GM12878 (cell line): ENCODE data around the gene ANGEL2. TPM values are rescaled to one million over a fixed set of nuclear protein-coding genes. Genes with fewer than 3 reads are reported as not detected.

Experiments
- CHD2 ChIP-seq: IDR thresholded peaks from 2 replicates; pipeline ENCODE4 v1.6.1; 2011; ENCODE audit warnings: low read depth, low read length, improper control_type of control experiment, borderline replicate concordance
- CREB1 ChIP-seq: IDR thresholded peaks from 2 replicates; pipeline ENCODE4 v1.6.1; 2012; ENCODE audit warnings: low read depth, mild to moderate bottlenecking, inconsistent platforms
- CUX1 ChIP-seq: IDR thresholded peaks from 2 replicates; pipeline ENCODE4 v1.6.1; 2012; ENCODE audit warnings: improper control_type of control experiment, low read depth, low read length; ENCODE audit not compliant: insufficient replicate concordance
- ESRRA ChIP-seq: IDR thresholded peaks from 2 replicates; pipeline ENCODE4 v1.6.1; 2012; ENCODE audit warnings: mild to moderate bottlenecking, low read length, improper control_type of control experiment
- HCFC1 ChIP-seq: fragments of 150-350 bp; IDR thresholded peaks from 2 replicates; pipeline ENCODE4 v1.6.1; 2014; ENCODE audit warnings: low read length
- IKZF1 ChIP-seq: fragments of 450-650 bp; conservative IDR thresholded peaks from 2 replicates; pipeline ENCODE4 v1.6.1; 2017; ENCODE audit warnings: antibody characterized with exemption, mild to moderate bottlenecking
- IRF4 ChIP-seq: IDR thresholded peaks from 2 replicates; pipeline ENCODE4 v1.6.1; 2011; ENCODE audit warnings: low read depth, low read length
- MYC ChIP-seq: IDR thresholded peaks from 2 replicates; pipeline ENCODE4 v1.6.1; 2011; ENCODE audit warnings: mild to moderate bottlenecking, low read length, moderate library complexity, inconsistent platforms; ENCODE audit not compliant: insufficient read depth, insufficient replicate concordance, insufficient read length, severe bottlenecking
- NR2C1 ChIP-seq: fragments of 450-650 bp; IDR thresholded peaks from 2 replicates; pipeline ENCODE4 v1.6.1; 2017; ENCODE audit warnings: antibody characterized with exemption, mild to moderate bottlenecking, moderate library complexity
- NRF1 ChIP-seq: conservative IDR thresholded peaks from 2 replicates; pipeline ENCODE4 v1.6.1; 2011; ENCODE audit warnings: mild to moderate bottlenecking, low read depth, low read length, improper control_type of control experiment
- PAX5 ChIP-seq: IDR thresholded peaks from 2 replicates; pipeline ENCODE4 v1.6.1; 2011; ENCODE audit warnings: low read depth, low read length, borderline replicate concordance
- SMARCA5 ChIP-seq: fragments of 450-650 bp; IDR thresholded peaks from 2 replicates; pipeline ENCODE4 v1.6.1; 2017; ENCODE audit warnings: mild to moderate bottlenecking
- SUPT20H ChIP-seq: IDR thresholded peaks from 2 replicates; pipeline ENCODE4 v1.6.1; 2011; ENCODE audit warnings: low read depth, mild to moderate bottlenecking, low read length, moderate library complexity, borderline replicate concordance; ENCODE audit not compliant: control insufficient read depth
- TBL1XR1 ChIP-seq: IDR thresholded peaks from 2 replicates; pipeline ENCODE4 v1.6.1; 2012; ENCODE audit warnings: low read depth, low read length, improper control_type of control experiment
- TCF12 ChIP-seq: IDR thresholded peaks from 2 replicates; pipeline ENCODE4 v1.6.1; 2011; ENCODE audit warnings: low read depth, mild to moderate bottlenecking, low read length
- polyA plus RNA-seq, 11 experiments: library from polyadenylated mRNA; depleted of rRNA in 4 of 11; unstranded in 6 of 11; stranded (reverse) in 5 of 11; fragments of >200 nt; fragmentation: Nextera tagmentation in 4 of 11; fragmentation: Illumina TruSeq in 1 of 11; extraction: Ambion mirVana in 4 of 11; extraction: Trizol in 1 of 11; gene quantifications; 1 replicate in 1 of 11; 2 replicates in 10 of 11; pipeline versions ENCODE4 v1.2.1 to v1.2.3, GENCODE V29; 2011 to 2016; ENCODE audit warnings: inconsistent platforms in 2 of 11, missing spikeins in 2 of 11, low read depth in 1 of 11
- total RNA-seq, 4 experiments: library from RNA; depleted of rRNA in 3 of 4; stranded (reverse); fragments of >200 nt in 3 of 4; fragmentation: Illumina TruSeq in 1 of 4; extraction: Trizol in 1 of 4; gene quantifications; 2 replicates each; pipeline versions ENCODE4 v1.2.1 to v1.2.3, GENCODE V29; 2013 to 2021
- TF ChIP-seq, protein P1 (sequence below): fragments of 450-650 bp; IDR thresholded peaks from 2 replicates; pipeline ENCODE4 v1.6.1; 2017; ENCODE audit warnings: mild to moderate bottlenecking, moderate library complexity
- TF ChIP-seq, protein P2 (sequence below): fragments of 450-650 bp; IDR thresholded peaks from 2 replicates; pipeline ENCODE4 v1.6.1; 2016; ENCODE audit warnings: mild to moderate bottlenecking

The ANGEL2 gene
- total and polyA plus RNA-seq, 10 of the 15 experiments (the other 5 are each of a cell fraction or from before 2014, with no cell fraction given), result 6.3 to 53.9 (median 30.7) TPM

GRCh38 chr1:212959266-212960220, 56.1 kb downstream of the ANGEL2 start (continued):
- TF ChIP-seq, protein P1, sequence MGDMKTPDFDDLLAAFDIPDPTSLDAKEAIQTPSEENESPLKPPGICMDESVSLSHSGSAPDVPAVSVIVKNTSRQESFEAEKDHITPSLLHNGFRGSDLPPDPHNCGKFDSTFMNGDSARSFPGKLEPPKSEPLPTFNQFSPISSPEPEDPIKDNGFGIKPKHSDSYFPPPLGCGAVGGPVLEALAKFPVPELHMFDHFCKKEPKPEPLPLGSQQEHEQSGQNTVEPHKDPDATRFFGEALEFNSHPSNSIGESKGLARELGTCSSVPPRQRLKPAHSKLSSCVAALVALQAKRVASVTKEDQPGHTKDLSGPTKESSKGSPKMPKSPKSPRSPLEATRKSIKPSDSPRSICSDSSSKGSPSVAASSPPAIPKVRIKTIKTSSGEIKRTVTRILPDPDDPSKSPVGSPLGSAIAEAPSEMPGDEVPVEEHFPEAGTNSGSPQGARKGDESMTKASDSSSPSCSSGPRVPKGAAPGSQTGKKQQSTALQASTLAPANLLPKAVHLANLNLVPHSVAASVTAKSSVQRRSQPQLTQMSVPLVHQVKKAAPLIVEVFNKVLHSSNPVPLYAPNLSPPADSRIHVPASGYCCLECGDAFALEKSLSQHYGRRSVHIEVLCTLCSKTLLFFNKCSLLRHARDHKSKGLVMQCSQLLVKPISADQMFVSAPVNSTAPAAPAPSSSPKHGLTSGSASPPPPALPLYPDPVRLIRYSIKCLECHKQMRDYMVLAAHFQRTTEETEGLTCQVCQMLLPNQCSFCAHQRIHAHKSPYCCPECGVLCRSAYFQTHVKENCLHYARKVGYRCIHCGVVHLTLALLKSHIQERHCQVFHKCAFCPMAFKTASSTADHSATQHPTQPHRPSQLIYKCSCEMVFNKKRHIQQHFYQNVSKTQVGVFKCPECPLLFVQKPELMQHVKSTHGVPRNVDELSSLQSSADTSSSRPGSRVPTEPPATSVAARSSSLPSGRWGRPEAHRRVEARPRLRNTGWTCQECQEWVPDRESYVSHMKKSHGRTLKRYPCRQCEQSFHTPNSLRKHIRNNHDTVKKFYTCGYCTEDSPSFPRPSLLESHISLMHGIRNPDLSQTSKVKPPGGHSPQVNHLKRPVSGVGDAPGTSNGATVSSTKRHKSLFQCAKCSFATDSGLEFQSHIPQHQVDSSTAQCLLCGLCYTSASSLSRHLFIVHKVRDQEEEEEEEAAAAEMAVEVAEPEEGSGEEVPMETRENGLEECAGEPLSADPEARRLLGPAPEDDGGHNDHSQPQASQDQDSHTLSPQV, result no peak
- TF ChIP-seq, protein P2, sequence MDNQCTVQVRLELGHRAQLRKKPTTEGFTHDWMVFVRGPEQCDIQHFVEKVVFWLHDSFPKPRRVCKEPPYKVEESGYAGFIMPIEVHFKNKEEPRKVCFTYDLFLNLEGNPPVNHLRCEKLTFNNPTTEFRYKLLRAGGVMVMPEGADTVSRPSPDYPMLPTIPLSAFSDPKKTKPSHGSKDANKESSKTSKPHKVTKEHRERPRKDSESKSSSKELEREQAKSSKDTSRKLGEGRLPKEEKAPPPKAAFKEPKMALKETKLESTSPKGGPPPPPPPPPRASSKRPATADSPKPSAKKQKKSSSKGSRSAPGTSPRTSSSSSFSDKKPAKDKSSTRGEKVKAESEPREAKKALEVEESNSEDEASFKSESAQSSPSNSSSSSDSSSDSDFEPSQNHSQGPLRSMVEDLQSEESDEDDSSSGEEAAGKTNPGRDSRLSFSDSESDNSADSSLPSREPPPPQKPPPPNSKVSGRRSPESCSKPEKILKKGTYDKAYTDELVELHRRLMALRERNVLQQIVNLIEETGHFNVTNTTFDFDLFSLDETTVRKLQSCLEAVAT, result peak; percentile 69; the same call in 1 of the 2 replicates
- TF ChIP-seq NRF1 (no peak), MYC (no peak), SUPT20H (no peak), NR2C1 (no peak), TCF12 (0 out of 2 replicates have a peak, but pooled peaks have one; percentile 21), PAX5 (peak; percentile 18; the same call in 1 of the 2 replicates), SMARCA5 (0 out of 2 replicates have a peak, but pooled peaks have one; percentile 30), TBL1XR1 (peak; percentile 59; the same call in 1 of the 2 replicates), CREB1 (no peak), ESRRA (no peak), IRF4 (0 out of 2 replicates have a peak, but pooled peaks have one; percentile 23), CUX1 (no peak), IKZF1 (peak; percentile 81; the same call in 1 of the 2 replicates), HCFC1 (no peak), CHD2 (no peak)
